Temporal lobe (tissue), 1 donor: Measurements from ENCODE around the gene LRRC32. TPM values are rescaled to one million over a fixed set of nuclear protein-coding genes. Genes with fewer than 3 reads are reported as not detected.

ENCODE experiments used
- total RNA-seq: library from RNA; depleted of rRNA; stranded (reverse); fragments of >200 nt; gene quantifications from one replicate; pipeline ENCODE4 v1.2.3, GENCODE V29; 2014

The LRRC32 gene
- total RNA-seq, 1 donor from 2014 or later: 2.0 TPM

Other genes starting within 250 kb of the LRRC32 start
- 27.0 TPM for gene EMSY, start 225.7 kb downstream of the LRRC32 start, total RNA-seq
- 6.4 TPM for gene TSKU, start 112.6 kb upstream of the LRRC32 start, total RNA-seq
- 12.3 TPM for gene ACER3, start 190.2 kb upstream of the LRRC32 start, total RNA-seq